H1 (cell line): ENCODE data around the gene CROCC. TPM values are rescaled to one million over a fixed set of nuclear protein-coding genes. Genes with fewer than 3 reads are reported as not detected.
A peak's percentile ranks its signal among the peaks of the same experiment; 100 is the strongest.

ENCODE experiments used
- CTCF ChIA-PET: fragments of 300-600 bp; sonication (Branson Sonifier 250); formaldehyde crosslinking; loops from one replicate; lab custom pipeline; 2021; ENCODE audit not compliant: partially characterized antibody; lab: Charles Lee
- POLR2A ChIA-PET: fragments of 300-600 bp; sonication (Branson Sonifier 250); formaldehyde crosslinking; loops from one replicate; lab custom pipeline; 2021; ENCODE audit warnings: inconsistent platforms; ENCODE audit not compliant: partially characterized antibody; lab: Charles Lee
- DNase-seq, 2 experiments: peaks; one replicate each; pipeline versions ENCODE4 v3.0.0 to v3.0.0-alpha.2; 2010 to 2022; ENCODE audit warnings: low spot score in 2 of 2, low read depth in 1 of 2, mixed read lengths in 1 of 2
- FAIRE-seq: peaks from 2 replicates; lab custom pipeline; 2011; peaks lifted over from hg19 to GRCh38; lab: Jason Lieb, UNC
- H2AFZ ChIP-seq: 2 replicates; pipeline ENCODE4 v1.8.1; 2012; ENCODE audit warnings: low read length, inconsistent platforms
- H2AK5ac ChIP-seq: 2 replicates; pipeline ENCODE4 v1.6.1; 2013; ENCODE audit warnings: low read depth, low read length
- H2BK120ac ChIP-seq: replicated peaks from 2 replicates; pipeline ENCODE3; 2013; ENCODE audit warnings: low read depth, low read length, inconsistent platforms
- H2BK12ac ChIP-seq: 2 replicates; pipeline ENCODE4 v1.6.1; 2013; ENCODE audit warnings: low read depth, low read length
- H2BK15ac ChIP-seq: 2 replicates; pipeline ENCODE4 v1.6.1; 2013; ENCODE audit warnings: low read length
- H2BK20ac ChIP-seq: 2 replicates; pipeline ENCODE4 v1.6.1; 2013; ENCODE audit warnings: low read length
- H2BK5ac ChIP-seq: 2 replicates; pipeline ENCODE4 v1.6.1; 2013; ENCODE audit warnings: low read depth, low read length
- H3K14ac ChIP-seq: 2 replicates; pipeline ENCODE4 v1.6.1; 2013; ENCODE audit warnings: inconsistent platforms; ENCODE audit not compliant: insufficient read length
- H3K18ac ChIP-seq: 2 replicates; pipeline ENCODE4 v1.6.1; 2013; ENCODE audit warnings: low read length; ENCODE audit errors: extremely low read depth
- H3K23ac ChIP-seq: 2 replicates; pipeline ENCODE4 v1.6.1; 2013; ENCODE audit warnings: inconsistent platforms; ENCODE audit not compliant: insufficient read length
- H3K23me2 ChIP-seq: 2 replicates; pipeline ENCODE4 v1.6.1; 2013; ENCODE audit warnings: low read depth, low read length
- H3K27ac ChIP-seq: 2 replicates; pipeline ENCODE4 v1.6.1; 2011; ENCODE audit warnings: low read depth, low read length, inconsistent platforms
- H3K27me3 ChIP-seq, 4 experiments: replicated peaks in 1 of 4; 1 replicate in 1 of 4; 2 replicates in 3 of 4; pipeline versions ENCODE4 v1.6.1 to v1.8.1; 2011 to 2013; ENCODE audit warnings: low read length in 3 of 4, mild to moderate bottlenecking in 3 of 4, inconsistent platforms in 2 of 4, mixed read lengths in 2 of 4, moderate library complexity in 1 of 4; ENCODE audit not compliant: control insufficient read depth in 3 of 4, insufficient read depth in 3 of 4; ENCODE audit errors: extremely low read depth in 1 of 4
- H3K36me3 ChIP-seq, 4 experiments: 2 replicates each; pipeline versions ENCODE4 v1.6.1 to v1.8.1; 2011 to 2013; ENCODE audit warnings: mild to moderate bottlenecking in 4 of 4, low read length in 3 of 4, moderate library complexity in 2 of 4, control low read depth in 1 of 4, inconsistent platforms in 1 of 4; ENCODE audit not compliant: insufficient read depth in 4 of 4, control insufficient read depth in 2 of 4
- H3K4ac ChIP-seq: replicated peaks from 2 replicates; pipeline ENCODE3; 2013; ENCODE audit warnings: low read length, low read depth, mixed read lengths, inconsistent platforms; ENCODE audit not compliant: insufficient read length
- H3K4me1 ChIP-seq, 4 experiments: replicated peaks in 1 of 4; 1 replicate in 1 of 4; 2 replicates in 3 of 4; pipeline versions ENCODE4 v1.6.1 to v1.8.1; 2011 to 2013; ENCODE audit warnings: low read length in 3 of 4, inconsistent platforms in 2 of 4, mixed read lengths in 1 of 4; ENCODE audit not compliant: insufficient read depth in 4 of 4, control insufficient read depth in 3 of 4
- H3K4me2 ChIP-seq, 2 experiments: 2 replicates each; pipeline versions ENCODE4 v1.6.1 to v1.8.1; 2011 to 2013; ENCODE audit warnings: low read depth in 2 of 2, low read length in 2 of 2, control low read depth in 1 of 2, inconsistent platforms in 1 of 2, mild to moderate bottlenecking in 1 of 2; ENCODE audit not compliant: insufficient read depth in 1 of 2
- H3K4me3 ChIP-seq, 4 experiments: fragments of 200-600, 300-600 bp in 1 of 4; sonication (generic), shearing (Covaris generic), sonication (Bioruptor Twin) in 1 of 4; 2 replicates each; pipeline versions ENCODE4 v1.5.1 to v1.8.1; 2011 to 2016; ENCODE audit warnings: low read length in 4 of 4, low read depth in 3 of 4, control low read depth in 2 of 4, inconsistent platforms in 2 of 4, mild to moderate bottlenecking in 2 of 4, mixed read lengths in 1 of 4, moderate library complexity in 1 of 4; ENCODE audit not compliant: insufficient read depth in 2 of 4; ENCODE audit errors: extremely low read depth in 1 of 4
- H3K56ac ChIP-seq: replicated peaks from 2 replicates; pipeline ENCODE3; 2013; ENCODE audit warnings: low read depth, mild to moderate bottlenecking, mixed read lengths, low read length, inconsistent platforms; ENCODE audit not compliant: insufficient read length
- H3K79me1 ChIP-seq: 2 replicates; pipeline ENCODE4 v1.6.1; 2013; ENCODE audit warnings: low read depth, low read length, control low read depth
- H3K79me2 ChIP-seq, 2 experiments: 2 replicates each; pipeline versions ENCODE4 v1.6.1 to v1.8.1; 2012 to 2013; ENCODE audit warnings: low read length in 2 of 2, mild to moderate bottlenecking in 2 of 2, inconsistent platforms in 1 of 2; ENCODE audit not compliant: insufficient read depth in 2 of 2, control insufficient read depth in 1 of 2
- H3K9ac ChIP-seq, 4 experiments: replicated peaks in 1 of 4; 1 replicate in 1 of 4; 2 replicates in 3 of 4; pipeline versions ENCODE4 v1.6.1 to v1.8.1; 2011 to 2013; ENCODE audit warnings: low read depth in 3 of 4, low read length in 3 of 4, control low read depth in 2 of 4, mild to moderate bottlenecking in 2 of 4, moderate library complexity in 2 of 4, inconsistent platforms in 1 of 4; ENCODE audit errors: extremely low read depth in 1 of 4
- H3K9me3 ChIP-seq, 2 experiments: 2 replicates each; pipeline versions ENCODE4 v1.6.1 to v1.8.1; 2012 to 2013; ENCODE audit warnings: mild to moderate bottlenecking in 2 of 2, moderate library complexity in 2 of 2, control low read depth in 1 of 2, inconsistent platforms in 1 of 2, low read depth in 1 of 2, low read length in 1 of 2, mixed read lengths in 1 of 2; ENCODE audit not compliant: insufficient read depth in 2 of 2
- H4K20me1 ChIP-seq, 2 experiments: replicated peaks in 1 of 2; 2 replicates each; pipeline versions ENCODE3 to v1.8.1; 2011 to 2013; ENCODE audit warnings: inconsistent platforms in 2 of 2, low read length in 2 of 2, mild to moderate bottlenecking in 1 of 2; ENCODE audit not compliant: insufficient read depth in 2 of 2, control insufficient read depth in 1 of 2
- H4K5ac ChIP-seq: 2 replicates; pipeline ENCODE4 v1.6.1; 2013; ENCODE audit warnings: low read length, low read depth, mixed read lengths, inconsistent platforms; ENCODE audit not compliant: insufficient read length
- H4K8ac ChIP-seq: 2 replicates; pipeline ENCODE4 v1.8.0; 2013; ENCODE audit warnings: mild to moderate bottlenecking, moderate library complexity, low read length, inconsistent platforms; ENCODE audit not compliant: insufficient read depth; ENCODE audit errors: extremely low read depth
- H4K91ac ChIP-seq: replicated peaks from 2 replicates; pipeline ENCODE3; 2013; ENCODE audit warnings: low read length, mixed read lengths, inconsistent platforms; ENCODE audit not compliant: insufficient read length
- WGBS, 2 experiments: shearing (Covaris generic) in 1 of 2; methylation state at CpG; one replicate each; pipeline versions ENCODE4 v1.1.6 to v1.1.7; 2013 to 2015; ENCODE audit warnings: low lambda C conversion rate in 2 of 2, mixed read lengths in 2 of 2, inconsistent platforms in 1 of 2, low coverage in 1 of 2, missing lambda C conversion rate in 1 of 2; ENCODE audit not compliant: insufficient replicate concordance in 2 of 2, insufficient coverage in 1 of 2, insufficient read length in 1 of 2; ENCODE audit errors: extremely low coverage in 1 of 2, missing lambda C conversion rate in 1 of 2; 5-methylcytosine and 5-hydroxymethylcytosine counted together
- polyA plus RNA-seq, 7 experiments: library from polyadenylated mRNA; depleted of rRNA in 3 of 7; stranded (reverse) in 5 of 7; unstranded in 2 of 7; fragments of >200 nt in 5 of 7; fragments of 200-250 nt in 2 of 7; gene quantifications; 1 replicate in 5 of 7; 2 replicates in 1 of 7; 4 replicates in 1 of 7; pipeline versions ENCODE4 v1.2.1 to v1.2.3, GENCODE V29; 2011 to 2013; ENCODE audit warnings: missing spikeins in 2 of 7, mixed read lengths in 2 of 7
- total RNA-seq: library from RNA; stranded (reverse); fragmentation: NEBNext Ultra II Directional; extraction: Animal tissue kit (Norgen Biotek cat#: 25700); gene quantifications from 2 replicates; pipeline ENCODE4 v1.2.1, GENCODE V29; 2021

CROCC gene
- total and polyA plus RNA-seq, 2 of the 8 experiments (the other 6 are each of a cell fraction or from before 2014, with no cell fraction given) = 12.1 to 39.5 TPM

DNA sequence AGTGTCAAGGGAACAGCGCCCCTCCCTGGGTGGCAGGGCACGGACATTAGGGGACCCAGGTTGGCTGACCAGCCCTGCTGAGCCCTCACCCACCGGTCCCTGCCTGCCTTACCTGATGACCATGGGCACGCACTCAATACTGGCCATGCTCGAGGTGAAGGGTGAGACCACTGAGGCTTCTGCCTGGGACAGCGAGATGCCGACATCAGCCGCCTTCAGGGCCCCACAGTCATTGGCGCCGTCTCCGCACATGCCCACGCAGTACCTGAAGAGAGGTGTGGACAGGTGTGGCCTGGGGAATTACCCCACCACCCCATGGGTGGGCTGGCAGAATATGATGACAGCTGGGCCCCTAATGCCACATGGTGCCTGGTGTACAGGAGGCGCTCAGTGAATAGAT lies 66.5 kb downstream of the CROCC start:
- FAIRE-seq = no peak
- Histone ChIP-seq H3K18ac (no peak overlapping the region), H2AK5ac (no peak overlapping the region), H3K4ac (no peak overlapping the region), H4K5ac (no peak overlapping the region), H3K27me3 (no peaks in the 10 kb centered on the region), H4K91ac (no peak overlapping the region), H3K23me2 (no peaks in the 10 kb centered on the region), H2BK5ac (0 out of 2 replicates have a peak overlapping the region, but pooled peaks have one; percentile 35), H3K9ac (no peak overlapping the region), H3K79me2 (no peaks in the 10 kb centered on the region), H3K14ac (no peak overlapping the region), H3K4me1 (peaks cover 0 to 3% (median 1%) of the 10 kb centered on the region in 4 experiments; a peak in 2 of 7 replicates), H2BK20ac (no peak overlapping the region), H3K79me1 (no peaks in the 10 kb centered on the region), H2BK120ac (no peak overlapping the region), H3K9me3 (no peaks in the 10 kb centered on the region), H2BK12ac (no peak overlapping the region), H3K4me3 (no peak overlapping the region), H3K56ac (no peak overlapping the region), H3K36me3 (peaks cover 0 to 9% (median 4%) of the 10 kb centered on the region in 4 experiments; a peak in 3 of 8 replicates), H3K4me2 (no peak overlapping the region), H2BK15ac (no peak overlapping the region), H4K20me1 (peaks cover 0 to 2% of the 10 kb centered on the region in 2 experiments), H3K27ac (no peak overlapping the region), H2AFZ (no peak overlapping the region), H4K8ac (no peak overlapping the region), H3K23ac (no peak overlapping the region)
- no peak for DNase-seq
- ChIA-PET POLR2A (interaction anchor here (1.6 to 2.5 kb wide), 4 partner anchors 10 to 25 kb away, joined by 5 to 16 read pairs (median 11); no protein-coding TSS in a partner anchor), CTCF (interaction anchor here (0.8 to 14.2 kb wide), 16 partner anchors 9 to 292 kb away, joined by 3 to 267 read pairs (median 18); no protein-coding TSS in a partner anchor)
- 90% methylated on average over 13 of the region's 13 CpGs; no CpG with 5 or more reads in 1 of the 2 experiments for WGBS, 2 experiments
